ENCODE results near the gene APBA1. TPM values are rescaled to one million over a fixed set of nuclear protein-coding genes. Genes with fewer than 3 reads are reported as not detected.
"Not testable (repeated sequence)": the region's sequence is repeated elsewhere in the genome, so short reads cannot be mapped to it uniquely, and the experiment has no call there.

Gene APBA1
- total and polyA plus RNA-seq, 9 of the 15 experiments (the other 6 are each of a cell fraction or from before 2014, with no cell fraction given): 0.01 to 0.02 TPM; not detected in 7

DNA sequence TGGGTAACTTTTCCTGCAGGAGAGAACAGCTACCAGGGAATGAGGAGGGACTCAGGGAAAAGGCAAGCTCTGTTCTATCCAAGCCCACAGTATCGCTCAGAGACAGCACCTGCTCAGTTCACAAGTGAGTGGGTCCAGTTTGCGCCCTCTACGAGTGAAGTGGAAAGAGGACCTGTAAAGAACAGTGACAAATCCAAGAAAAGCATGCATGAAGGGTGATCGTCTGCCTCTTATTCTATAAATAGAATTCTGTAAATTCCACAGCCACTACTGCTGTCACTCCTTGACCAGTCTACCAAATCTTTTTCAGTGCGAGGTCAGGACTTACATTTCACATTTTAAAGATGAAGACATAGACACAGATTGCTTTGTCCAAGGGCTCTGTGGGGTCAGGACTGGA lies 229.7 kb downstream of the APBA1 start:
- Histone ChIP-seq H3K27ac (ENCODE audit: extremely low read depth, low read depth, low read length) (no peak overlapping the region), H4K20me1 (replicated peaks; ENCODE audit: control insufficient read depth, insufficient read depth, low read length) (no peaks in the 10 kb centered on the region), H3K9me3 (replicated peaks; ENCODE audit: control insufficient read depth, insufficient read depth, low read depth, low read length) (no peaks in the 10 kb centered on the region), H2AFZ (ENCODE audit: low read depth, low read length) (no peak overlapping the region), H3K36me3 (ENCODE audit: control insufficient read depth, insufficient read depth, low read length) (no peaks in the 10 kb centered on the region), H3K9ac (ENCODE audit: insufficient read depth in 1 of 2, low read depth in 2 of 2, low read length in 2 of 2) (no peak overlapping the region), H3K4me1 (replicated peaks in 1 of 2; ENCODE audit: control insufficient read depth in 2 of 2, insufficient read depth in 2 of 2, low read length in 2 of 2) (no peaks in the 10 kb centered on the region), H3K27me3 (ENCODE audit: control insufficient read depth in 2 of 2, insufficient read depth in 2 of 2, low read length in 2 of 2) (peaks cover 0 to 8% of the 10 kb centered on the region in 2 experiments; a peak in 2 of 5 replicates), H3K4me3 (no peak overlapping the region), H3K79me2 (ENCODE audit: control insufficient read depth, insufficient read depth, low read length) (no peaks in the 10 kb centered on the region), H3K4me2 (ENCODE audit: insufficient read depth, low read length) (no peak overlapping the region), H3K9me1 (ENCODE audit: control insufficient read depth, insufficient read depth, low read length) (no peaks in the 10 kb centered on the region)
- in situ Hi-C loops (cut with MboI) (loop anchor here (25.0 kb wide), 1 partner anchor 670 kb away; no protein-coding TSS in a partner anchor), intact Hi-C loops (cut with micrococcal nuclease) (no loop called here)
- no peak for ATAC-seq
- no peak for DNase-seq (ENCODE audit: extremely low read depth in 1 of 4, low spot score in 3 of 4)
- ChIA-PET POLR2A (no interaction called here), CTCF (ENCODE audit: low intra/inter-chr PET ratio) (no interaction called here)
- 0% methylated on average over 4 of the region's 5 CpGs for whole genome bisulfite sequencing (ENCODE audit: insufficient coverage, low coverage, missing lambda C conversion rate)
- no peak for FAIRE-seq
- BruUV-seq (replicated peaks): no TSS peak
- TF ChIP-seq ZNF77 (CRISPR knock-in tag; IDR thresholded peaks at IDR 0.05) (no peak), CCNT2 (IDR thresholded peaks at IDR 0.05; ENCODE audit: borderline replicate concordance, extremely low read depth, insufficient read length, low read depth, low read length) (no peak), BRD9 (IDR thresholded peaks at IDR 0.05; ENCODE audit: low read depth, partially characterized antibody) (no peak), ZBTB17 (CRISPR knock-in tag; IDR thresholded peaks at IDR 0.05) (no peak), CREB1 (IDR thresholded peaks at IDR 0.05) (no peak), CREB1 (CRISPR knock-in tag; IDR thresholded peaks at IDR 0.05) (no peak), TGIF2 (CRISPR knock-in tag; IDR thresholded peaks at IDR 0.05) (no peak), ZFP30 (CRISPR knock-in tag; IDR thresholded peaks at IDR 0.05; ENCODE audit: borderline replicate concordance) (no peak), NFATC3 (IDR thresholded peaks at IDR 0.05) (no peak)
- TF ChIP-seq, protein P1, sequence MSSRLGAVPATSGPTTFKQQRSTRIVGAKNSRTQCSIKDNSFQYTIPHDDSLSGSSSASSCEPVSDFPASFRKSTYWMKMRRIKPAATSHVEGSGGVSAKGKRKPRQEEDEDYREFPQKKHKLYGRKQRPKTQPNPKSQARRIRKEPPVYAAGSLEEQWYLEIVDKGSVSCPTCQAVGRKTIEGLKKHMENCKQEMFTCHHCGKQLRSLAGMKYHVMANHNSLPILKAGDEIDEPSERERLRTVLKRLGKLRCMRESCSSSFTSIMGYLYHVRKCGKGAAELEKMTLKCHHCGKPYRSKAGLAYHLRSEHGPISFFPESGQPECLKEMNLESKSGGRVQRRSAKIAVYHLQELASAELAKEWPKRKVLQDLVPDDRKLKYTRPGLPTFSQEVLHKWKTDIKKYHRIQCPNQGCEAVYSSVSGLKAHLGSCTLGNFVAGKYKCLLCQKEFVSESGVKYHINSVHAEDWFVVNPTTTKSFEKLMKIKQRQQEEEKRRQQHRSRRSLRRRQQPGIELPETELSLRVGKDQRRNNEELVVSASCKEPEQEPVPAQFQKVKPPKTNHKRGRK (tag; IDR thresholded peaks at IDR 0.05): no peak

- FAIRE-seq; intact Hi-C loops (cut with micrococcal nuclease); H3K4me2 ChIP-seq (ENCODE audit: insufficient read depth, low read length); H3K27ac ChIP-seq (ENCODE audit: extremely low read depth, low read depth, low read length); BruUV-seq (replicated peaks); H3K27me3 ChIP-seq (ENCODE audit: control insufficient read depth in 2 of 2, insufficient read depth in 2 of 2, low read length in 2 of 2); H3K9ac ChIP-seq (ENCODE audit: insufficient read depth in 1 of 2, low read depth in 2 of 2, low read length in 2 of 2); H3K4me3 ChIP-seq; ATAC-seq; POLR2A ChIA-PET; H3K9me1 ChIP-seq (ENCODE audit: control insufficient read depth, insufficient read depth, low read length); H3K36me3 ChIP-seq (ENCODE audit: control insufficient read depth, insufficient read depth, low read length); H3K4me1 ChIP-seq (replicated peaks in 1 of 2; ENCODE audit: control insufficient read depth in 2 of 2, insufficient read depth in 2 of 2, low read length in 2 of 2); H3K9me3 ChIP-seq (replicated peaks; ENCODE audit: control insufficient read depth, insufficient read depth, low read depth, low read length); H3K79me2 ChIP-seq (ENCODE audit: control insufficient read depth, insufficient read depth, low read length); H4K20me1 ChIP-seq (replicated peaks; ENCODE audit: control insufficient read depth, insufficient read depth, low read length); CTCF ChIA-PET (ENCODE audit: low intra/inter-chr PET ratio); H2AFZ ChIP-seq (ENCODE audit: low read depth, low read length); DNase-seq (ENCODE audit: extremely low read depth in 1 of 4, low spot score in 3 of 4): not testable (repeated sequence)
- in situ Hi-C loops (cut with MboI): loop anchor here (25.0 kb wide), 1 partner anchor 672 kb away; no protein-coding TSS in a partner anchor
- WGBS (ENCODE audit: insufficient coverage, low coverage, missing lambda C conversion rate): 0% methylated on average over 14 of the region's 15 CpGs
Observed at GRCh38 chr9:69440254-69440955, 231.8 kb downstream of the APBA1 start.
